Fibroblast of mammary gland (primary cell): ENCODE results near the gene GRM7.

Source experiments
- DNase-seq: peaks from one replicate; pipeline ENCODE4 v3.0.0-alpha.2; 2010; ENCODE audit warnings: low read depth
- H3K4me3 ChIP-seq: 2 replicates; pipeline ENCODE4 v1.5.1; 2011; ENCODE audit warnings: low read depth, mild to moderate bottlenecking, low read length, moderate library complexity; ENCODE audit not compliant: control insufficient read depth
- TF ChIP-seq, protein P1 (sequence below): conservative IDR thresholded peaks from 2 replicates; pipeline ENCODE4 v1.5.1; 2011; ENCODE audit warnings: low read depth, low read length, inconsistent platforms; ENCODE audit not compliant: control insufficient read depth, insufficient read depth

Gene GRM7

DNA sequence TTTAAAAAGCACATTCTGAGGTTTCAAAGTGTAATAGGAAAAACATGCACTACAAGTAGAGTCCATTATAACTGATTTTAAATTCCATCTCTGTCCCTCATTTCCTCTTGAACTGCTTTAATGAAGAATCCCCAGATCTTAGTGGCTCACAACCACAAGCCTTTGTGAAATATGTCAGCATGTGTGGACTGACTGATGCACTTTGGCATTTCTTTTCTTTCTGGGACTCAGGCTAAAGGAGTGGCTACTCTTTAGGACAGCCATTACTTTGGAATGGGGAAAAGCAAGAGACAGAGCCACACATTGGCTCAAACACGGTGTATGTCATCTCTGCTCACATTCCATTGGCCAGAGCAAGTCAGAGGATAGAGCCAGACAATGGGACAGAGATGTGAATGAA is 139.6 kb downstream of the GRM7 start:
- no peak for DNase-seq
- TF ChIP-seq, protein P1, sequence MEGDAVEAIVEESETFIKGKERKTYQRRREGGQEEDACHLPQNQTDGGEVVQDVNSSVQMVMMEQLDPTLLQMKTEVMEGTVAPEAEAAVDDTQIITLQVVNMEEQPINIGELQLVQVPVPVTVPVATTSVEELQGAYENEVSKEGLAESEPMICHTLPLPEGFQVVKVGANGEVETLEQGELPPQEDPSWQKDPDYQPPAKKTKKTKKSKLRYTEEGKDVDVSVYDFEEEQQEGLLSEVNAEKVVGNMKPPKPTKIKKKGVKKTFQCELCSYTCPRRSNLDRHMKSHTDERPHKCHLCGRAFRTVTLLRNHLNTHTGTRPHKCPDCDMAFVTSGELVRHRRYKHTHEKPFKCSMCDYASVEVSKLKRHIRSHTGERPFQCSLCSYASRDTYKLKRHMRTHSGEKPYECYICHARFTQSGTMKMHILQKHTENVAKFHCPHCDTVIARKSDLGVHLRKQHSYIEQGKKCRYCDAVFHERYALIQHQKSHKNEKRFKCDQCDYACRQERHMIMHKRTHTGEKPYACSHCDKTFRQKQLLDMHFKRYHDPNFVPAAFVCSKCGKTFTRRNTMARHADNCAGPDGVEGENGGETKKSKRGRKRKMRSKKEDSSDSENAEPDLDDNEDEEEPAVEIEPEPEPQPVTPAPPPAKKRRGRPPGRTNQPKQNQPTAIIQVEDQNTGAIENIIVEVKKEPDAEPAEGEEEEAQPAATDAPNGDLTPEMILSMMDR, result no peak
- no peak overlapping the region for H3K4me3 ChIP-seq

DNA sequence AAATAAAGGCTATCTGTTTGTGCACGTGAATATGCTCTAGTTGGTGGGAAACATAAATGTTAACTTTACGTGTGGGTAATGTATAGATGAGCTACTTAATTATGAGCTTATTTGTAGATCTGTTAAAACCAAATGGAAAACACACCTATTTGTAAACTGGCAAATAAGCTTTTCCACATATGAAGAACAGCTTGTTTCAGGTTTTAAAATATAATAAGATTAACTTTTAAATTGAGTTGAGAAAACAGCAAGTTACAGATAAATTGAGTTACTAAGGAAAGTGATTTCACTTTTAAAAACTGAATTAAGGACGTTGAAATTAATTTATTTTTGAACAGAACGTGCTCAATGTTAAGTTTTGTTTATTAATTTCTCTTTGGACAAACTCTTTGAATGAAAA is 140.5 kb downstream of the GRM7 start:
- H3K4me3 ChIP-seq, result no peak overlapping the region
- TF ChIP-seq, protein P1, result no peak
- DNase-seq, result no peak

DNA sequence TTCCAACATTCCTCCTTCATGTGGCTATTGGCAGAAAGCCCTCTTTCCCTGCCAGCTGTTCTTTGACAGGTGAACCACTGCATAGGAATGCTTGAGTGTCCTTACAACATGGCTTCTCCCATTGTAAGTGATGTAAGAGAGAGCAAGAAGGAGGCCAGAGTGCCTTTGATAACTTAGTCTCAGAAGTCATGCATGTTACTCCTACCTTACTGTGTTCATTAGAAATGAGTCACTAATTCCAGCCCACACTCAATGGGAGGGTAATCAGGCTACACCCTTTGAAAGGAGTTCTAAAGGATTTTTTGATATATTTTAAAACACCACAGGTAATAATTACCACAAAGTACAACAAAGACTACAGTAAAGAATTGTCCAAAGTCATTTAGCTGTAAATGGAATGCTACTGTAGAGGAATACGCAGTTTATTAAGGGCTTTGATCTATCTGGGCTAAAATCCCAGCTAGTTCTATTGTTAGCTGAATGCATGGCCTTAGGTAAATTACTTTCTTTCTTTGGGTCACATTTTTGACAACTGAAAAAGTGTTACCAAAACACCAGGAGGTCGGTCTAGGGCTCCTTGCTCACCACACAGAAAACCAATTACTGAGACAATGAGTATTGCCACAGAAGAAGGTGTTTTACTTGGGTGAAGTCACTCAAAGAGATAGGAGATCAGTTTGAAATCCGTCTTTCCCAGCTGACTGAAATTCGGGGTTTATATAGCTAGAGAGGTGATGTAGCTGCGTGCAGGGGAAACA is 154.9 kb downstream of the GRM7 start:
- TF ChIP-seq, protein P1, result no peak
- DNase-seq, result no peak
- H3K4me3 ChIP-seq, result no peak overlapping the region

DNA sequence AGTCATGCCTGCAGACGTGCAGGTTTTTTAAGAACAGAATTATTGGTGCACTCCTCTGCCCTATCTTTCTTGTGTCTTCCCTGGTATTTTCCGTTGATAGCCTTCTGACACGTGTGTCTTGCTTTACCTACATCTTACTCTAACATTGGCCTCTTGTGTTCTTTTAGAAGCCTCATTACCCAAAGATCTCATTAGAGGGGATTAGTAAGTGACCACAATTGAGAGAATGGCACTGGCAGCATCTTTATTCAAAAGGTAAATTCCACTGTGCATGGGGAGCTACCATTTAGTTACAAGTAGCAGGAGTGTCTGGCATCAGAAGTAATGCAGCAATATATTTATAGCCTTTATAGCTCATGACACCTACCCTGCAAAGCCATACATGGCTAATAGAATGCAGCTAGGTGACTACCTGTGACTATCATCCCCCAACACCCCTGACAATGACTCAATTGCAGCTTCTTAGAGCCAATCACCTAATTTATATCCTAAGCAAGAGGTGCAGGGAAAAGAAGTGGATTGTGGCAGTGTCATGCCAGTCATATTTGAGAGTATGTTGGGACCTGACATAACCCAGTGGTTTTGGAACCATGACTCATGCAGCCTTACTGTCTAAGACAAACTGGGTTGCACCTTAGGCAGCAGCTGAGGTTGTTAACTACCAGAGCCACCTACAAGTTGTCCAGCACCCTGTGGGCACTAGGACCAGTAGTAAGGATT is 164.8 kb downstream of the GRM7 start:
- H3K4me3 ChIP-seq, result no peak overlapping the region
- DNase-seq, result no peak
- TF ChIP-seq, protein P1, result no peak

DNA sequence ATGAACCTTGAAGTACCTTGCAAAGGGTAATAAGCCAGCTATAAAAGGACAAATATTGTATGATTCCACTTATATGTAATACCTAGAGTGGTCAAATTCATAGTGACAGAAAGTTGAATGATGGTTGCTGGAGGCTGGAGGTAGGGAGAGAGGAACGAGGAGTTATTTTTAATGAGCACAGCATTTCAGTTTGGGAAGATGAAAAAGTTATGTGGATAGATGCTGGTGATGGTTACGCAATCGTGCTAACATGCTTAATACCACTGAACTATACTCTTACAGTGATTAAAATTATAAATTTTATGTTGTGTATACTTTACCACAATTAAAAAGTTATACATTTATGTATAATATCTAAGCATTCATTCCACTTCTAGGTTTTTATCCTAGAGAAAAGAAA is 168.6 kb downstream of the GRM7 start:
- TF ChIP-seq, protein P1, result no peak
- DNase-seq, result no peak
- no peak overlapping the region for H3K4me3 ChIP-seq

DNA sequence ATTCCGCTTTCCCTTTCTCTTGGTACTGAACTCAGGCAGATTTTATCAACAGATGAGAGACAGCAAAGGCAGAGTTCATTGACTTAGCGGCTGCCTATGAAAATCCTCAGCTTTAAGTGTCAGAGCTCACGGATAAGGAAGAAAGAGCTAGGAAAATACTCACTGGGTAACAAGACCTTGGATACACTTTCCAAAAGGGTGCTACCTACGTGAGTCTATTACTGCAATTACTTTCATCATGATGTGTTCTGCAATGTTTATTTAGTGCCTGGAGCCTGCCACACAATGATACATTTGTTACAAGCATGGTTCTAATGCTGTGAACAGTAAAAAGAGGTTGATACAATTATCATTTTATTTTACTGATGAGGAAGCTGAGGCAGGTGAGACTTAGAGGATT is 177.5 kb downstream of the GRM7 start:
- TF ChIP-seq, protein P1, result no peak
- no peak overlapping the region for H3K4me3 ChIP-seq
- no peak for DNase-seq
